Islet of Langerhans (tissue), 1 donor: ENCODE data around the gene ZNF385C.
"Not testable (repeated sequence)": the region's sequence is repeated elsewhere in the genome, so short reads cannot be mapped to it uniquely, and the experiment has no call there.

Source experiments
- FAIRE-seq: peaks from one replicate; lab custom pipeline; 2011; peaks lifted over from hg19 to GRCh38; lab: Jason Lieb, UNC

The ZNF385C gene

GRCh38 chr17:42019509-42020404 lies 78.5 kb downstream of the ZNF385C start, which contains the start of gene NKIRAS2:
Gene NKIRAS2 (plus strand): TSS chr17:42020090. CDS start chr17:42021578, 1,488 bp downstream.
- FAIRE-seq, result no peak

- FAIRE-seq, result no peak
These were observed 79.3 kb downstream of the ZNF385C start for GRCh38 chr17:42018988-42019387.

- FAIRE-seq, result no peak
These were observed 79.9 kb downstream of the ZNF385C start for GRCh38 chr17:42018339-42018738.

- no peak for FAIRE-seq
These were observed 80.4 kb downstream of the ZNF385C start for GRCh38 chr17:42017866-42018200.

GRCh38 chr17:42016941-42017865 lies 81.1 kb downstream of the ZNF385C start, which contains the start of gene DNAJC7:
Gene DNAJC7 (minus strand): TSS chr17:42017439. CDS start chr17:42017416, 23 bp downstream.
- FAIRE-seq, result no peak

- FAIRE-seq, result no peak
These were observed 81.9 kb downstream of the ZNF385C start for GRCh38 chr17:42016411-42016831.

- not testable (repeated sequence) for FAIRE-seq
These were observed 84.5 kb downstream of the ZNF385C start for GRCh38 chr17:42013740-42014139.

- FAIRE-seq, result not testable (repeated sequence)
These were observed 85.9 kb downstream of the ZNF385C start for GRCh38 chr17:42012363-42012762.

- FAIRE-seq, result no peak
These were observed 87.3 kb downstream of the ZNF385C start for GRCh38 chr17:42010898-42011516.

GRCh38 chr17:42010266-42010680 lies 88.0 kb downstream of the ZNF385C start:
- FAIRE-seq, result not testable (repeated sequence)

GRCh38 chr17:42009170-42009569 lies 89.1 kb downstream of the ZNF385C start:
- FAIRE-seq, result no peak

GRCh38 chr17:42005166-42005565 lies 93.1 kb downstream of the ZNF385C start:
- FAIRE-seq, result no peak

- no peak for FAIRE-seq
These were observed 95.4 kb downstream of the ZNF385C start for GRCh38 chr17:42002792-42003301.

- FAIRE-seq, result no peak
These were observed 96.0 kb downstream of the ZNF385C start for GRCh38 chr17:42002175-42002791.

GRCh38 chr17:42001729-42002128 lies 96.5 kb downstream of the ZNF385C start:
- no peak for FAIRE-seq

GRCh38 chr17:42000413-42001133 lies 97.7 kb downstream of the ZNF385C start:
- FAIRE-seq, result no peak

GRCh38 chr17:41998497-41998896 lies 99.8 kb downstream of the ZNF385C start:
- no peak for FAIRE-seq

GRCh38 chr17:41996855-41997164 lies 101.5 kb downstream of the ZNF385C start:
- FAIRE-seq, result no peak

- no peak for FAIRE-seq
These were observed 105.7 kb downstream of the ZNF385C start for GRCh38 chr17:41992576-41992975.

- no peak for FAIRE-seq
These were observed 108.4 kb downstream of the ZNF385C start for GRCh38 chr17:41989702-41990419.
